IPS-NIHi11 (cell line): Measurements from ENCODE around the gene HIGD1A.
"Not testable (repeated sequence)": the region's sequence is repeated elsewhere in the genome, so short reads cannot be mapped to it uniquely, and the experiment has no call there.

Source experiments
- DNase-seq: peaks from one replicate; pipeline ENCODE4 v3.0.0; 2012; ENCODE audit warnings: mixed read lengths, low spot score

Gene HIGD1A

DNA sequence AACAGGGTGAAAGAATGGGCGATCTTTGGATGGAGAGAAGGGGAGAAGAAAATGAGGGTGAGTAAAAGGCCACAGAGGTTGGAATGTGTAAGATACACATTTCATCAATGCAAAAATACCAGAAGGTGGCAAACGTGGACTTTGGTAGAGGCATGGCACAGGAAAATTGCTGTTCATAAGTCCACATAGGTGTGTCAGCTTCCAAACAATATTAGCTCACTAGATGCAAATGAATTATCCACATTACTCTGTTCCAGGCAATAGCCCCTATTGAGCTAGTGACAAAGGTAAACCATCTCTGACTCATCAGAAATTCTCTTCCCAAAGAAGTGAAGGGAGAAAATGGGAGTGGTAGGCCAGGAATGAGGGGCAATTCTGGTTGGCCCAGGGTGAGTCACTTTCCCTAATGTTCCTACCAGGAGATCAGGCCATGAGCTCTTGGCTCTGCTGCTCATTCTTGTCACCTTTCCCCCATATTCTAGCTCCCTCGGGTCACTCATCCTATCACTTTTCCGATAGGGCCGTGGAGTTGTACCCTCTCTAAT, 24.9 kb upstream of the HIGD1A start:
- no peak for DNase-seq

DNA sequence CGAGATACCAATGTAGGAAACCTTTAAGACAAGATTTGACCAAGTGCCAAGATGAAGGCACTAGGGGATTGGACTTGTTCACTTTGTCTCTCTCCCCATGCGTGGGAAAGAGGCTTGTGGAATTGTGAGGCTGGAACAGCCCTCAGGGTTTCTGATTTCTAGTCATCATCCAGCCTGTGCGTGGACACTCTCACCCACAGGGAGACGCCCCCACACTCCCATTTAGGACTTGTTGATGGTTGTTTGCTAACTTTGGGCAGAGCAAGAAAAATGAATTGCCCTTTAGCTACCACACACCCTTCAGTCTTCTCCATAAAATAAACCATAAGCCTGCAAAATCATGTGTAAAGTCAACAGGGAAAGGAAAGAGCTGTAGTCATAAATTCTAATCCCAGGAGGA, 23.4 kb upstream of the HIGD1A start:
- no peak for DNase-seq

DNA sequence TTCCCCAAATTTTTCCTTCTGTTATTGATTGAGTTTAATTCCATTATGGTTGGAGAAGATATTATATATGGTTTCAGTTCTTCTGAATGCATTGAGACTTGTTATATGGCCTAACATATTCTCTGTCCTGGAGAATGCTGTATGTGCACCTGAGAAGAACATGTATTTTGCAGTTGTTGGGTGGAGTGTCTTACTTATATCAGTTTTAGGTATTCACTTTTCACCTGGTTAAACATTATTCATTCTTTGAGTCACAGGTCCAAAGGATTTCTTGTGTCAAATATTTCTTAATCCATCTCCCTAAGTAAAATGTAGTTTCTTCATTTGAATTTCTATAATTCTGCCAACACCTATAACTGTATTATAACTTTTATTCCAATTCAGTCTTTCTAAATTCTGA, 22.7 kb upstream of the HIGD1A start:
- DNase-seq = no peak

DNA sequence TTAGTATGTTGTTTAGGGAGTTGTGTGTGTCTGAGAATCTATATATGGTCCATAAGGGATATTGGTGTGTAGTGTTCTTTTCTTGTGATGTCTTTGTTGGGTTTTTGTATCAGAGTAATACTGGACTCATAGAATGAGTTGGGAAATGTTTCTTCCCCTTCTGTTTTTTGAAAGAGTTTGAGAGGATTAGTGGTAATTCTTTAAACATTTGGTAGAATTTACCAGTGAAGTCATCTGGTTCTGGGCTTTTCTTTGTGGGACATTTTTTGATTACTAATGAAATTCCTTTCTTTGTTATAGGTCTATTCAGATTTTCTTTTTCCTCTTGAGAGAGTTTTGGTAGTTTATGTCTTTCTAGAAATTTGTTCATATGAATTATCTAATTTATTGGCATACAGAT, 21.9 kb upstream of the HIGD1A start:
- no peak for DNase-seq

DNA sequence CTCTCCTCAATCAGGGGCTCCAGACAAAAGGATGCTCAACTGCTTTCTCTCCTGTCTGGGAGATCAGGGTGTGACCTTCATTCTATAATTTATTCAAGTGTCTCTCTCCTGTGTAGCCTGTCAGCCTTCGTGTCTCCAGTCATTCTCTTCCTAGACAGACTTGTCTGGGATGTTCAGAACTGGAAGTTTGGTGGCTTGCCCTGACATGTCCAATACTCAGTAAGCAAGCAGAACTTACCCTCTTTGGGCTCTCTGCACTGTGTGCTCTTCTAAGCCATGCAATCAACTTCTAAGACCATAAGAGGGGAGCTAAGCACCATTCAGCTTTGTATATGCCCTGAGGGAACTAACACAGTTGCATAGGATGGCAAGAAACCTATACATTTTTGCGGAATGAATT, 19.1 kb upstream of the HIGD1A start:
- no peak for DNase-seq

DNA sequence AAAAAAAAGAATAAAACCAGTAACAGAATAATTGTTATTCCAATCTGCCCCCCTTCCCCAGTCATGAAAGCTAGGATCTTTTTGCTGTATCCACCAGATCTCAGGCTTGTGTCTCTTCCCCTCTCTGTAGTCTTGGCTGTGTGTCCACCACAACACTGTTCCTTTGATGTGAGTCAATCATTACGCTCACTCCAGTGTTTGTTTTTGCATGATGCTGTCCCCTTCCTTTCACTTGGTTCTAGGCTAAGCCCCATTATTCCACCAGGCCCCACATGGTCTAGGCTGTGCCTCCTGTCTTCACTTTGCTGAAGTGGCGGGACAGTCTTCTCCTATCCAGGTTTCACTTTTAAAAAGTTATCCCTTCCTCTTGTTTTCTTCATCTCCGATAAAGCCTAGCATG, 18.5 kb upstream of the HIGD1A start:
- DNase-seq = no peak

DNA sequence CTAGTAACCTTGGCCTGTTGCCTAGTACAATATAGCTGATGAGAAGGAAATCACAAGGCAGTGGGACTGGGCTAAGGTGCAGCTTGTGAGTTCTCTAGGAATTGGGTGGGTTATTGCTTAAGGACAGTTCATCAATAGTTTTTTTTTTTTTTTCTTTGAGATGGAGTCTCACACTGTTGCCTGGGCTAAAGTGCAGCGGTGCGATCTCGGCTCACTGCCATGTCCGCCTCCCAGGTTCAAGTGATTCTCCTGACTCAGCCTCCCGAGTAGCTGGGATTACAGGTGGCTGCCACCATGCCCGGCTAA, 16.4 kb upstream of the HIGD1A start:
- no peak for DNase-seq

DNA sequence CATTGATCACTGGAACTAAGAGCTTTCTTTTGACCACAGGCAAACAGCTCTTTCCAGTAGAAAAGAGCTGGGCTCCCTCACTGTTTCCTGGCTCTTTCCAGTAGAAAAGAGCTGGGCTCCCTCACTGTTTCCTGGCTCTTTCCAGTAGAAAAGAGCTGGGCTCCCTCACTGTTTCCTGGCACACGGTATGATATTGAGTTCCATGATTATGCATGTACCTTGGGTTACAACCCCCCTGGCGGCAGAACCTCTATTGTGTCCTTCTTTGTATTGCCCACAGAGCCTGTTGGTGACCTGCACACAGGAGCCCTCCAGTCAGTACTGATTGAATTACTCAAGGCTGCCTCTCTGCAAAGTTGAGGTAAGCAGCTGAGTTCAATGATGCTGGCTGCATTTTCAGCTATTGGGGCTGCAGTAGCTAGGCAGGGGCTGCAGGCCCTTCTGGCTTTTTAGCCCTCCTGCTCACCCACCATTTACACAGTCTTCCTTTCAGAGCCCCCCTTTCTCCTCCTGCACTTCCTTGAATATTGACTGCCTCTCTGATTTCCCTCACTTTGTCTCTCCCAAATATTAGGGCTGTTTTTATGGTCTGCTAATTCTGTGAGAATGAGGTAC, 15.2 kb upstream of the HIGD1A start:
- DNase-seq = peak; percentile 35

DNA sequence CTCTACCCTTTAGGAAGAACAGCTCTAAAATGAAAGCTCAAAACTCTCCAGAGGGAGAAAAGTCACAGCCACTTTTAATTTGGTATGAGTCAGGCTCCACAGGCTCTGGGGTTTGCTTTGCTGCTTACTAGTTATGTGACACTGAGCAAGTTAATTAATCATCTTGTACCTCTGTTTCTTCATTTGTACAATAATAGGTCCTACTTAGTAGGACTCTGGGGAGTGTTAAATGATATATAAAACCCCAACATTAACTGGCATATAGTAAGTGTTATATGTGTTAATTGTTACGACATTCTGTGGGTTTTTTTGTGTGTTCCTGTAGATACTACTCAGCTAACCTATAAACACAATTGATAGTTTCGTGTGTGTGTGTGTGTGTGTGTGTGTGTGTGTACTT, 11.5 kb upstream of the HIGD1A start:
- no peak for DNase-seq

DNA sequence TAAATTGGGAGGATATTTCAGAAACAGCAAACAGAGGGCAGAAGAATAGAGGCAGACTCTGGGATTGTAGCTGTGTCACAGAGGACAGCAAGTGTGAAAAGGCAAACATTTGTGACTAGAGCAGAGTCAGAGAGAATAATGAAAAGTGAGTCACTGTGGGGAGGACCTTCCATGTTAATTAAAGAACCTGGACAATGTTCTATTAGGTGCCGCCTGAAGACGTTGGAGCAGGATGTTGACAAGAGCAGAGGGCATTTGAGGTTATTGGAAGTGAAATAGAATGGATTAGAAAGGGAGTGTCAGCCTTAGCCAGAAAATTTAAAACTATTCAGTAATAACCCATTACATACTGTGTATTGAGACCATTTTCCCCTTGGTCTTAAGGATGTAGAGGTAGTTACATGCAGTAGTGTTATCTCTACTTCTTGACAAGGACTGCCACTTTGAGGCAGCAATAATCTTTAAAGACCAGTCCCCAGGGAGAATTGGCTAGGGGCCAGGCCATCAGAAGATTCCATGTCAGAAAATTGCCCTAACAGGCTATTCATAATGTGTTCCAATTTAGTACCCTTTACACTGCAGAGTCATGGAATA, 10.7 kb upstream of the HIGD1A start:
- DNase-seq = no peak

DNA sequence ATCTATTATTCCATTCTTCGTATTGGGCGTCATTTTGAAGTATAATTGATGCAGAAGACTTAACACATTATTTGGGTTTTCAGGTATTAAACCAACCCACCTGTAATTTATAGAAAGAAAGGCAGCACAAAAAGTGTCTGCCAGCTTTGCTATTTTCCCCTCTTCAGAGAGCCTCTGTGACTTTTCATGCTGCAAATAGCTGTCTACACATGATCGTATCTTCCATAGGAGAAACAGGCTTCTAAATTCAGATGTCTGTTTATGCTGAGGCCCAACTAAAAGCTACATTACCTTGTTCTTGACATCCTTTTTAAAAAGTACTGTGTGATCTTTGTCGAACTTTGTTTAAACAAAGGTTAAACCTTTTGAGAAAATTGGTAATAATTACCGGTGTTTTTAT, 10.0 kb upstream of the HIGD1A start:
- DNase-seq = no peak

DNA sequence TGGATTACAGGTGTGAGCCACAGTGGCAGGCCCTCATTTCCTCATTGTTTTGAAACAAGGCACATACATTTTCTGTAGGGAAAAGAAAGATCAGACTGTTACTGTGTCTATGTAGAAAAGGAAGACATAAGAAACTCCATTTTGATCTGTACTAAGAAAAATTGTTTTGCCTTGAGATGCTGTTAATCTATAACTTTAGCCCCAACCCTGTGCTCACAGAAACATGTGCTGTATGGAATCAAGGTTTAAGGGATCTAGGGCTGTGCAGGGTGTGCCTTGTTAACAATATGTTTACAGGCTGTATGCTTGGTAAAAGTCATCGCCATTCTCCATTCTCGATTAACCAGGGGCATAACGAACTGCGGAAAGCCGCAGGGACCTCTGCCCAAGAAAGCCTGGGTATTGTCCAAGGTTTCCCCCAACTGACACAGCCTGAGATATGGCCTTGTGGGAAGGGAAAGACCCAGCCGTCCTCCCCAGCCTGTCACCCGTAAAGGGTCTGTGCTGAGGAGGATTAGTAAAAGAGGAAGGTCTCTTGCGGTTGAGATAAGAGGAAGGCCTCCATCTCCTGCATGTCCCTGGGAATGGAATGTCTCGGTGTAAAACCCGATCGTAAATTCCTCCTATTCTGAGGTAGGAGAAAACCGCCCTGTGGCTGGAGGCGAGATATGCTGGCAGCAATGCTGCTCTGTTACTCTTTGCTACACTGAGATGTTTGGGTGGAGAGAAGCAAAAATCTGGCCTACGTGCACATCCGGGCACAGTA, 7.0 kb upstream of the HIGD1A start:
- DNase-seq = not testable (repeated sequence)

DNA sequence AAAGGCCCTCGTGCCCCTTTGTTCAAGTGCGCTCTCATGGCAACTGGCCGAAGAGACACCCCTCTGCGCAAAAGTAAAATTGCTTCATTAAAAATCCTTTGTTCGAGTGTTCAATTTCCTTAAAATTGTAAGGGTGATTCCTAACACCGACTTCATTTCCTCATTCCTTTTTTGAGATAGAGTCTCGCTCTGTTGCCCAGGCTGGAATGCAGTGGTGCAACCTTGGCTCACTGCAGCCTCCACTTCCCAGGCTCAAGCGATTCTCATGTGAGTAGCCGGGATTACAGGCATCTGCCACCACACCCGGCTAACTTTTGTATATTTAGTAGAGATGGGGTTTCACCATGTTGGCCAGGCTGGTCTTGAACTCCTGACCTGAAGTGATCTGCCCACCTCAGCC, 6.4 kb upstream of the HIGD1A start:
- DNase-seq = not testable (repeated sequence)

DNA sequence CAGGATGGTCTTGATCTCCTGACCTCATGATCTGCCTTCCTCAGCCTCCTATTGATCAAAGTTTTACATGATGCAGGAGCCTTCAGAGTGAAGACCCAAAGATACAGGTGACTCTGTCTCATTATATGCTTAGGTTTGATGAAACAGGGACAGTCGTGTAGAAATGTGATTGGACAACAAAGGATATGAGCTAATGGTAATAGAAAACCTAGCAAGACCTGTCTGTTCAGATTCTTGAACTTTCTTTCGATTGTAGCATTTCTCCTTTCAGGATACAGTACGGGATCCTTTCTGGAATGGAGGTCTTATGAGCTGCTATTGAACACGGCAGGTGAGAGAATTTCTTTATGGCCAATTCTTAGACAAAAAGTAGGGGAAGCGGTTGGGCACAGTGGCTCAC, 4.9 kb upstream of the HIGD1A start, which contains the start of gene ACKR2:
Gene ACKR2, plus strand, starts transcription at position 244 of the 400 bp plus-strand sequence. CDS start 55,058 bp downstream, outside the sequence.
- no peak for DNase-seq

DNA sequence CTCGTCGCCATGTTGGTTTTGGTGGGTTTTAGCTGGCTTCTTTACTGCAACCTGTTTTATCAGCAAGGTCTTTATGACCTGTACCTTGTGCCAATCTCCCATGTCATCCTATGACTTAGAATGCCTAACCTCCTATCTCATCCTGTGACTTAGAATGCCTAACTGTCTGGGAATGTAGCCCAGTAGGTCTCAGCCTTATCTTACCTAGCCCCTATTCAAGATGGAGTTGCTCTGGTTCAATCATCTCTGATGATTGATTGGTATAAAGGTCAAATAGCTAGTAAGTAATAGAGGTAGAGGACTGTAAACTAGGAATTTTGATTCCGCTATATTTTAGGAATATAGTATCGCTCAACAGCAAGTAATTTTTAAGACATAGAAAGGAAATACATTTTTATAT, 3.6 kb upstream of the HIGD1A start:
- DNase-seq = no peak

DNA sequence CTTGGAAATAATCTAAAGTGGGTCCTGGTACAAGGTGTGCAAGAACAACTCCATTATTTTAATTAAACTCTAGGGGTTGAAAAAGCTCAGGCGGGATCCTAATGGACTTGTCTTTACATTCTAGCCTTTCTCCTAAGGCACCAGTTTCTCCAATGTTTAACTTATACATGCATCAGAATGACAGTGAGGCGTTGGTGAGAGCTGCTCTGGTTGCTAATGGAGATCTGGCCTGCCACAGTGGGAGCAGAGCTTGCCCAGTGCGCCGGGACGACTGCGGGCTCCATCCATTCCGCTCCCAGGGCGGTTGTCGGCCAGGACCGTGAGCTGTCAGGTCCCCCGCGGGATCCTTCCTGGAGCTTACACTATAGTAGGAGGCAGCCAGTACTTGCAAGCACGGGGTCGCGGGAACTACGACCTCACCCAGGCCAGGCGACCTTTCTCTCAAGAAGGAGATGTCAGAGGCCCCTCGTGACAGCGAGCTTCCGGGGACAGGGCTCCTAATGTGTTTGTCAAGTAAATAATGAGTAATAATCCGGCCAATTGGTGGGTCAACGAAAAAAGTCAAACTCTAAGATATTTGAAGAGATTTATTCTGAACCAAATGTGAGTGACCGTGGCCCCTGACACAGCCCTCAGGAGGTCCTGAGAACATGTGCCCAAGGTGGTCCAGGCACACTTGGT, 991 bp upstream of the HIGD1A start:
- DNase-seq = peak; percentile 32

DNA sequence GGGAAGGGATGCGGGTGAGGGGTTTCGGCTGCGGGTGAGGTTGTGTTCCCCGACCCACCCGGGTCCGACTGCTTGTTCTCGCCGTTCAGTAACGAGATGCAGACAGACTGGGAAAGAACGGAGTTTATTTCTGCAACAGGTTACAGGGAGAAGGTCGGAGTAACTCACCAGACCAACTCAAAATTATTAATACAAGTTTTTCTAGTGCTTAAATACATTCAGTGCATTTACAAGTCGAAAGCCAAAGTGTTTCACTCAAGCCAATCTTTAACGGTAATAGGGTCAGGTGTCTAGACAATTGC, 492 bp upstream of the HIGD1A start:
- DNase-seq = no peak

DNA sequence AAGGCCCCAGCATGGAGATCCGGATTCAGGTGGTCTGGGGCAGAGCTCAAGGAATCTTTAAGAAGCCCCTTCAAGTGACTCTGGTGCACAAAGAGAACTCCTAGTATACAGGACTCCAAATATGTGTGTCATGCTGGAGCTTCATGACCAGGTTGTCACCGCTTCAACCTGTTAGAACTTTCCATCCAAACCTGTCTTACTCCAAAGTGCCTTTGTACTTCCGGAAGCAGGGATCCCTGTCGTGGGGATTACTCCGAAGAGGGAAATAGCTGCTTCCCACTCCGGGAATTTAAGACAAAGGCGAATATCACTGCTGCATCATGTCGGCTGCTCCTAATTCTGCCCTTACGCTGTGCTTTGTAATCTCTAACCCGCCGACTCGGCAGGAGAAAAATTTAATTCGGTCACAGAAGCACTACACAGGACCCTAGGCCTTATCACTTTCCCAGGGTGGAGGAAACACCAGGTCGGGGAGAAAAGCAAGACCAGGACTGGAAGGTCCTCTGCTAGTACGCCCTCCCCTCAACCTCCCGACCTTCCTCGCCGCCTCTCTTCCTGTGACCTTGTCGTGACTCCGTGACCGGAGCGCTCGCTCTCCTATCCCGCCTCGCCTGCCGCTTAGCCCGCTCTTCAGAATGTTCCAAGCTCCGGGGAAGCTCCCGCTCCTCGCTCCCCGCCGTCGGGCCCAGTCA, 730 bp downstream of the HIGD1A start:
- DNase-seq = peak; percentile 43

DNA sequence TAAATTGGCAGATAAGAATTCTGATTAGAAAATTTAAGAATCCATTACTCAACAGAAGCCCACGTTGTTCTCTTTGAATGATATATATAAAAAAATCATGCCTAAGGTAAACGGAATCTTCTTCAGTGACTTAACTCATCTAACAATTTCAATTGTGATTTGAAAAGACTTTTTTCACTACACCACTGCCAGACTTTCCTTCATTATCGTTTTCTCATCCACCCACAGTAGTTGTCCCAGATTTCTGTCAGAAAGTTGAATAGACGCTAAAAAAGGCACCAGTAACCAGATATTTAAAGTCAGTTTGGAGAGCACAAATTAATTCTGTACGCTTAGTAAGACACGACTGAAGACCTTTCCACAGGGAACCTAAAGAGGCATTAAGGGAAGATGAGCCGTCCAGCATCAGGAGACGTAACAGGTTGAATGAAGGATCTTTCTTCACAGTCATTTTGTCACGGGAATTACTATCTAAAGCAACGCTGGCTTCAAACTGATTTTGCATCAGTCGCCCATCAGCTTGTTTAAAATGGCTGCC, 1.3 kb downstream of the HIGD1A start:
- DNase-seq = no peak

DNA sequence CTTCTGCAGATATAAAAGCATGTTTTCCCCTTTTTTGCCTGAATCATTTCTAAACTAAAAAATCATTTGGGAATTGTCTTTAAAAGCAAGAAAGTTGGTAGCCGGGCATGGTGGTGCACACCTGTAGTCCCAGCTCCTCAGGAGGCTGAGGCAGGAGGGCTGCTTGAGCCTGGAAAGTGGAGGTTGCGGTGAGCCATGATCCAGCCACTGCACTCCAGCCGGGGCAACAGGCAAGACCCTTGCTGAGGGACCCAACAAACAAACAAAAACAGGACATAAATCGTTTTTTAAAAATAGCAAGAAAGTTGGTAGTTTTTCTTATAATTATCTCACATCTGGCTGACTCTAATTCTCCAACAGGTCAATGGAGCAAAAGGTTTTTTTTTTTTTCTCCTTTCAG, 2.5 kb downstream of the HIGD1A start:
- DNase-seq = no peak

DNA sequence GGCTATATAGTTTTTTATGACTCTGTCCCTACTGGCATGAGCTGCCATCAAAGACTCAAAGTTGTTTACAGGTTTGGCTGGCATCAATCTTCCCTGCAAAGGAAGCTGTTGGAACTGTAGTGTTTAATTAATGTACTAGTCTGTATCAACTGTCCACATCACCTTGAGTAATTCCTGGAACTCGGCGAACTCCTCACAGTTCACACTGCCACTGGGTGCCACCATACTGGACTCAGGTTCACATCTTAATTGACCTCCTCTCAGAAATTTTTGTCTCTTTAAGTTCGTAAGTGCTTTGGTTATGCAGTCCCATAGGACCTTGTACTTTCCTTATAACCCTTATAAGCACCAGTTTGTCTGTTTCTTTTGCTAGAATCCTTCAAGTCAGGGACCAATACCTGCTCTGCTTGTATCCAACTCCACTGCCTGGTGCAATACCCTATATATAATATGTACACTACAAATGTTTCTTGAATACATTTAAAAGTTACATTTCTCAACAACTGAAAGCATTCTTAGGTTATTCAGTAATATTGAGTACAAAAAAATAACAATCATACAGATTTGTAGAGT, 3.2 kb downstream of the HIGD1A start:
- no peak for DNase-seq

DNA sequence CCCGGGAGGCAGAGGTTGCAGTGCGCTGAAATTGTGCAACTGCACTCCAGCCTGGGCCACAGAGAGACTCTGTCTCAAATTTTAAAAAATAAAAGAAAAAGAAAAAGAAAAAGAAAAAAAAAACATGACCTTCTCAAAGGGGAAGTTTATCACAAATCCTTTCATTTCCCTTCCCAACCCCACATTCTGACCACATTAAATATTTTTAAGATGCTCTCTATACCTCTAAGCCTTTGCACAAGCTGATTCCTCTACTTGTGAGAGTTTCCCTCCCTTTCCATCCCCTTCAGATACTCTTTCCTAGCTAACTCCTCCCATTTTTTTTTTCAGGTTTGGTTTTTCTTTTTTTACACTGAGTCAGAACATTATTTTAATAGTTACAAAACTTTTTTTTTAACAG, 4.0 kb downstream of the HIGD1A start:
- DNase-seq = no peak
